ENCODE data around the gene RPL23. TPM values are rescaled to one million over a fixed set of nuclear protein-coding genes. Genes with fewer than 3 reads are reported as not detected.
A peak's percentile ranks its signal among the peaks of the same experiment; 100 is the strongest.

The RPL23 gene
- total and polyA plus RNA-seq, 9 of the 15 experiments (the other 6 are each of a cell fraction or from before 2014, with no cell fraction given): 1,745 to 3,667 (median 3,096) TPM

GRCh38 chr17:38853292-38854219, at the start of gene RPL23 (continued):
- TF ChIP-seq YY1 (IDR thresholded peaks at IDR 0.05; ENCODE audit: borderline replicate concordance in 1 of 3, control insufficient read depth in 1 of 3, extremely low read depth in 1 of 3, insufficient read depth in 3 of 3, insufficient read length in 1 of 3, insufficient replicate concordance in 2 of 3, low read depth in 1 of 3, low read length in 2 of 3) (peak in 1 of 3 experiments; percentile 22), TFE3 (CRISPR knock-in tag; IDR thresholded peaks at IDR 0.05) (0 out of 2 replicates have a peak, but pooled peaks have one; percentile 6), MEF2D (tag; conservative IDR thresholded peaks at IDR 0.05; ENCODE audit: low read depth) (0 out of 2 replicates have a peak, but pooled peaks have one; percentile 16), ESRRA (IDR thresholded peaks at IDR 0.05; ENCODE audit: borderline replicate concordance, low read depth) (peak; percentile 62; the same call in 1 of the 2 replicates), SMARCA5 (IDR thresholded peaks at IDR 0.05) (0 out of 2 replicates have a peak, but pooled peaks have one; percentile 18), CTBP1 (IDR thresholded peaks at IDR 0.05; ENCODE audit: borderline replicate concordance) (no peak), CREM (IDR thresholded peaks at IDR 0.05; ENCODE audit: low read depth) (peak; percentile 99), RHOXF2B (CRISPR knock-in tag; conservative IDR thresholded peaks at IDR 0.05) (no peak), TEAD1 (CRISPR knock-in tag; IDR thresholded peaks at IDR 0.05) (0 out of 4 replicates have a peak, but pooled peaks have one; percentile 6 to 14), HEY1 (CRISPR knock-in tag; IDR thresholded peaks at IDR 0.05; ENCODE audit: borderline replicate concordance) (0 out of 2 replicates have a peak, but pooled peaks have one; percentile 36), EP400 (IDR thresholded peaks at IDR 0.05) (peak; percentile 99), ZNF830 (CRISPR knock-in tag; IDR thresholded peaks at IDR 0.05) (no peak), CBFA2T3 (IDR thresholded peaks at IDR 0.05) (0 out of 2 replicates have a peak, but pooled peaks have one; percentile 16), NBN (IDR thresholded peaks at IDR 0.05; ENCODE audit: low read depth) (peak; percentile 75; the same call in 1 of the 2 replicates), CTCFL (IDR thresholded peaks at IDR 0.05; ENCODE audit: borderline replicate concordance, insufficient read depth, low read depth, low read length, poor library complexity, severe bottlenecking) (no peak), ZBTB9 (CRISPR knock-in tag; IDR thresholded peaks at IDR 0.05) (no peak), MNT (conservative IDR thresholded peaks at IDR 0.05) (peak; percentile 95 to 98), ZNF143 (CRISPR knock-in tag; IDR thresholded peaks at IDR 0.05) (peak; percentile 50; the same call in 1 of the 2 replicates)
